Measurements from ENCODE around the gene LHX5.

Gene LHX5

GRCh38 chr12:113464852-113465719 is 6.6 kb downstream of the LHX5 start:
- no peak for DNase-seq

DNA sequence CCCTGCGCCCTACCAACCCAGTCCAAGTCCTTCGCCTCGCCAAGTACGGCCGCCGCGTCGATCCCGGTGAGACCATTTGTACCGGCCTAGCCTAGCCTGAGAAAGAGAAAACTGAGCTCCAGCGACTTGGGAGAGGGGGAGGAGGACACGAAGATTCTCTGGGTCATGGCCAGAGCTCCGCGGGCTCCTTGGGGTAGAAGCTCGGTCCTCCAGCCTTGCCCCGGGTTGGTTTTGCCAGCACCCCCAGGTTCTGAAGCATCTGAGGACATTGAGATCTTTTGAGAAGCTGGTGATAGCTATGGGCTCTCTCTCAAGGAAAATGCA is 7.3 kb downstream of the LHX5 start:
- DNase-seq: no peak

DNA sequence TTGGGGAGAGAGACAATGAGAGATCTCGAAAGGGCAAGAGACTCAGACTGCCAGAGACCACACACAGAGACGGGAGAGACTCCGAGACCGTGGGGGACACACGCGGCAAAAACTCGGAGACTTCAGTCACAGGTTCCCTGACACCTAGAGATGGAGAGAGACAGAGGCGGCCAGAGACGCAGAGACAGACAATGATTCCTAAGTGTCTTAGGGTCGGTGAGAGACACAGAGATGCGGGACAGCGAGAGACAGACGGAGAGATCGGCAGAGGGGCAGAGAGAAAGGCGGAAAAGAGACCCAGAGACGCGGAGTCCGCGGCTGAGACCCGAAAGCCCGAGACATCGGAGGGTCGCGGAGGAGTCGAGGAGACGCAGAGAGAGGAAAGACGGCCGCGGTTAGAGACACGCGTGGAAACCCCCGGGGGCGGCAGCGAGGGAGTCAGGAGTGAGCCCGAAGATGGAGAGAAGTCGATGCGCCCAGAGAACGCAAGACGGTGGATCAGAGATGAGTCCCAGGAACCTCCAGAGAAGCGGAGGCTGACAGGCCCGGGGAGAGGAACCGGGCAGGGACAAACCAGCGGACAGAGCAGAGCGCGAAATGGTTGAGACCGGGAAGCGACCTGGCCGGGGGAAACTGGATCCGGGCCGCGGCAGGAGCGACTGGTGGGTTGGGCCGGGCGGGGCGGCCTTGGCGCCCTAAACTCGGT is 7.8 kb downstream of the LHX5 start:
- DNase-seq: no peak

GRCh38 chr12:113462998-113463745 is 8.5 kb downstream of the LHX5 start:
- no peak for DNase-seq

DNA sequence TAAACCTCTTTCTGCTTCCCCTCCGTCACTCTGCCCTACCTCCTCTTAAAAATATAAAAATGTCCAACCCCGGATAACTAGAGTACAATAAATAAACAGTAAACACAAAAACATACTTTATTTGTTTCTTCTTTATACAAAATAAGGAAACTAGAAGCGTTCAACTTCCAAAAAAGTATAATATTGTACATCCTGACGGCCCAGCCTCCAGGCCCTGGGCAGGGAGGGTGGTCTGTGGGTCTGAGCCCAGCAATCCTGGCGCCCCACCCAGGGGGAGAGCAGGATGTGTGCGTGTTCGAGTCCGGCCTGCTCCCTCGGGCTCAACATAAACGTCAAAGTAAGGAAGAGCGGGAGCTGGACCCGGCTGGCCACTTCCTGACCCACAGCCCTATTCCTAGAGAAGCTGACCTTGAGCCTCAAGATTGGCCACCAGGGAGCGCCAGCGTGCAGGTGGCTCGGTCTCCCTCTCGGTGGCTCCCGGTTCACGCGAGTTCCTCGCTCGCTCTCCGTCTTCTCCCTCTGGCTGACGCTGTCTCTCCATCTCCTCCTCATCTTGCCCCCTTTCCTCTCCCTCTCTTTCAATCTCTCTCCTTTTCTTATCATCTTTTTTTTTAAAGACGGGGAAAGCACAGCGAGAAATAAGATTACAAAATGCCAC is 9.4 kb downstream of the LHX5 start:
- DNase-seq: peak; percentile 86

- DNase-seq: no peak
Observed at GRCh38 chr12:113461666-113462065, 10.0 kb downstream of the LHX5 start.

DNA sequence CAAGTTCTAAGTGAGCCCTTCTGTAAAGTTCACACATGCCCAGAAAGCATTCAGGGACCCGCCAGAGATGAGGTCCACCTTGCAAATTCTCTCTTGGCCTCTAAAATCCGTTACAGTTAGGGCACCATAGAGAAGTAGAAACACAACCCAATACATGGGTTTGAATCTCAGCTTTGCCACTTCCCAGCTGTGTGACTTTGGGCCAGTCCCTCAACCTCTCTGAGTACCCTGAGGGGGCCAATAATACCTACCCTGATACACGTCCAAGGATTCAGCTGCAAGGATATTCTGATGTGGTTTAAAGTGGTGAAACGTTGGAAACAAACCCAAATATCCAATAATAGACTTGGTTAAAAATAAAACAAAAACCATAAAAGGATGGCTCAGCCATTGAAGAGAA is 11.7 kb downstream of the LHX5 start:
- DNase-seq: no peak

DNA sequence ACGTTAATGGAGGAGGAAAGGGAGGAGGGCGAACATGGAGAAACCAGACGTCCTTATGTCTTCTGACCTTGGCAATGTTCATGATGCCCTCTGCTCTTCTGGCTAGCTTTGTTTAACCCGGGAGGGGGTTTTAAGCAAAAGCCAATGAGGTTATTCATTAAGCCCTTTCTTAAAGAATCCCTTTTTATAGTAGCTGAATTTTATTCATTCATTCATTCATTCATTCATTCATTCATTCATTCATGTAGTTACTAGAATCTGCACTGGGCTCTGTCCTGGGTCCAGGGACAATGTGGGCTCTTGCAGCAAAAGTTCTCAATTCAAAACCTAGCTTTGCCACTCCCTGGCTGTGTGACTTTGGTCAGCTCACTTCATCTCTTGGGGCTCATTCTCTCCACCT is 14.0 kb downstream of the LHX5 start:
- no peak for DNase-seq

- no peak for DNase-seq
Observed at GRCh38 chr12:113457185-113457584, 14.5 kb downstream of the LHX5 start.

DNA sequence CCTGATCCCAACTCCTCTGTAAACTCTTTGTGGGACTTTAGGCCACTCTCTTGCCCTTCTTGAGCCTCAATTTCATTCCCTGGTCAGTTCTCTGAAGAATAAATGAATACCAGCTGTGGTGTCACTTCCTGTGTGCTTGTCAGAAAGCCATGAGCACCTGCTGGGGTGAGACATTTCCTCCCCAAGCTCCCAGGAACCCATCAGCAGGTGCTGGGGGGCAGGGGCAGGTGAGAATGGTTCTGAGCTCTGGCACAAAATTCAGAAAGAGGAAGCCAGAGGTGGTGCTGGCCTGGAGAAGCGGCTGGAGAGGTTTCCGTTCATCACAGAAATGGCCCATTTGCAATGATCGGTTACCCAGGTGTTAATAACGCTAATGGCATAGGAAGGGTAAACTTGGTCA is 14.9 kb downstream of the LHX5 start:
- no peak for DNase-seq

DNA sequence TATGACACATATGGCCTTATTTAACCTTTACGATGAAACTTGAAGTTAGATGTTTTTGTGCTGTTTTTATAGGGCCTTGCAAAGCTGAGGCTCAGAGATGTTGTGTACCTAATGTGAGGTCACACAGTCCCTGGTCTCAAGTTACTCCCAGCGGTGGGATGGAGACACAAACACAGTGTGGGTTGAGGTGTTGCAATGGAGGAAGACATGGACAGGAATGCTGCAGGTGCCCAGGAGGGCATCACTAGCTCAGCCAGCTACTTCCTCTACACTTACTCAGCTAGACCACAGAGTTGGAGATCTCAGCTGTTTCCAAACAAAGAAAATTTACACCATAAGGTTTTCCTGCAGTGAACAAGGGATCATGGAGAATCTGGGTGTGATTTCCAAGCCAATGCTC is 15.5 kb downstream of the LHX5 start:
- no peak for DNase-seq

DNA sequence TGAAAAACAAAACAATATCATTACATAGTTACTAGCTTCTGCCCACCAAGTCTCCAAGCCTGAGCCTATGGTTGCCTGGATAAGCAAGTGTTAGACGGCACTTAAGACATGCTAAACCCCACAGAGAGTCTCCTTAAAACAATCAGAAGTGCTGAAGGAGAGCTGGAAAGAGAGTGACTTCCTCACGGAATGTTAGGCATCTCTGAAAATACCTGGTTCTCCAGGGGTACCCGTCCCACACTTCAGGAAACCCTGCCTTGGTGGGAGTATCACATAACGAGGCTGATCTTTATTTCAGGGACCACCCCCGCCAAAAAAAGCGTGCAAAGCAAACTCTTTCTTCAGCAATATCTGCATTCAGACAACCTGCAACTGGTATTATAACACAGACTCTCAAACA is 18.3 kb downstream of the LHX5 start:
- DNase-seq: no peak

DNA sequence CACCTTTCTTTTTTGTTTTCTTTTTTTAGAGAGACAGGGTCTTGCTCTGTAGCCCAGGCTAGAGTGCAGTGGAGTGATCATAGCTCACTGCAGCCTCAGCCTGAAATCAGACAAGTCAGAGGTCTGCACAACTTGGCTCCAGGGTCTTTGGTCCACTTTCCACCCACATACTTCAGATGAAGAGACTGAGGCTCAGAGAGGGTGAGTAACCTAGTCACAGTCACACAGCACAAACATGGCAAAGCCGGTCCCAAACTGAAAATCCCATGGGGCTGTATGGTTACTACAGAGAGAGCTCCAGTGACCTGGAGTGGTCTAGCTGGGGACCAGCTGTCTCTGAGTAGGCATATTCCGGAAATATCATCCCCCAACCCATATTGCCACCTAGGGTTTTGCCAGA is 19.2 kb downstream of the LHX5 start:
- DNase-seq: no peak

DNA sequence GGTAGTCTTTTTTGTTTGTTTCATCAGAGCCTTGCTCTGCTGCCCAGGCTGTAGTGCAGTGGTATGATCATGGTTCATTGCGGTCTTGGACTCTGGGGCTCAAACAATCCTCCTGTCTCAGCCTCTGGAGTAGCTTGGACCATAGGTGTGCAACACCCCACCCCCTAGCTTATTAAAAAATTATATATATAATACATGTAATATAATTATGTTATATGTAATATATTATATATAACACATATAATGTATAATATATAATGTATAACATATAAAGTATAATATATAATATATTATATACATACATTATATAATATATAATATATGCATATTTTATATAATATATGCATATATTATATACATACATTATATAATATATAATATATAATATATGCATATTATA is 21.8 kb downstream of the LHX5 start:
- DNase-seq: no peak

DNA sequence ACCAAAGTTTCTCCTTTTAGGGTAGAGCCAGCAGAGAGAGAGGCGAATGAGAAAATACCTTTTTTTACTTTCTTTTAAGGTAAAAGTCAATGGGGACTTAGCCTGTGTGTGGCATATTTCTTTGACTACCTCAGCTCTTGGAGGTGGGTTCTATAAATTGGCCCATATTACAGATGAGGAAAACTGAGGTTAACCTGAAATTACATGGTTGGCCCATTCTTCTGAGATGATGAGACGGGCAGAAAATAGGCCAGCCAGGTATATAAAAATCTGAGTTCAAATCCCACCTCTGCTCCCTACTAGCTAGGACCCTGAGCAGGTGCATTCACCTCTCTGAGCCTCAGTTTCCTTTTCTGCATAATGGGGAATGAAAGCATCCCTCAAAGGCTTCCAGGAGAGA is 22.4 kb downstream of the LHX5 start:
- no peak for DNase-seq

DNA sequence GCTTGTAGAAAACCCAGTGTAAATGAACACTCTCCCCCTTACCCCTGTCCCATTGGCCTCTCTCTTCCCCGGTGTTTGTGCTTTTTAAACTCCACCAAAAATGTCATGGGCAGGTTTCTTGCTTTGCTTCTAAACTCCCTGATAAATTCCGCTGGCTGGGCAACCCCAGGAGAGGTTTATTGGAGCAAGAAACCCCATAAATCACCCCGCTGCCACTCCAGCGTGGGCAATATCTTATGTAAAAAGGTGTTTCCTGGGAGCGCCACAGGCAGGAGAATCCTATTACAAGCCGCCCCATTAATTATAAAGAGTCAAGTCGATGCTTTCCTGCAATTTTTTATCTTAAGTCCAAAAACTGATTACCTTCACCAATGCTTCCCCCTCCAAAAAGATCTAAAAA is 22.8 kb downstream of the LHX5 start:
- DNase-seq: no peak

GRCh38 chr12:113445544-113446171 is 26.0 kb downstream of the LHX5 start:
- DNase-seq: no peak

DNA sequence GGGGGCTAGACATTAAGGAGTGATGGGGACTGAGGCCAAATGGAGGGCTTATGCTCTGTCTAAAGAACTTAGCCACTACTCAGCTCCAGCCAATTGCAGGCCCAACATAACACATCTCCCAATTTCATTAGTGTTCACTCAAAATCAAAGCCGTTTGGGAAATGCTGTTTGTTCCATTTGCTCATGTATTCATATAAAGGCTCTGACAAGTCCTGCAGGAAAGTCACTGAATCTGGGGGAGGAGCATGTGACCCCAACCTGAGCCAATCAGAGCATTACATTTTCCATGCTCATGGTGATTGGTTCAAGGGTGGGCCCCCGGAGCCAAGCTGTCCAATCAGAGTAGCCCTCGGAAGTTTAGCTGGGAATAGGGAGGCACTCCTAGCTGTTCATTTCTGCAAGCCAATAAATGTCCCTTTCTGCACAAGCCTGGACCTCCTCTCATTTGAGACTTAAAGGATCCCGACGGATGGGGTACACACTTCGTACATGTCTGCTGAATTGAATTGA is 28.6 kb downstream of the LHX5 start:
- DNase-seq: no peak

GRCh38 chr12:113440947-113441782 is 30.5 kb downstream of the LHX5 start:
- no peak for DNase-seq

DNA sequence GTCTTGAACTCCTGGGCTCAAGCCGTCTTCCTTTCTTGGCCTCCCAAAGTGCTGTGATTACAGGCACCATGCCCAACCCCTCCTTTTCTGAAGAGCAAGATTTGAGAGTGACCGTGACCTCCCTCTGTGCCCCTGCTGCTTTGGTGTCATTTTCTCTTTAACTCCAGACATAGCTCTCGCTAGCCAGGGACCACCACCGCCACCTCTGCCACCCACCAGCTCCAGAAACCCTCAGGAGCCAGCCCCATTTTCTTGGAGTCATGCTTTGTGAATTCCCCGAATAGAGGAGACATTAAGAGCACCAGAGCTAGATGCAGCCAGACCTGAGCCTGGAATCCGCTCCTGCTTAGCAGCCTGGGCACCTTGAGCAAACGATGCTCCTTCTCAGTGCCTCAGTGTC is 31.3 kb downstream of the LHX5 start:
- no peak for DNase-seq

DNA sequence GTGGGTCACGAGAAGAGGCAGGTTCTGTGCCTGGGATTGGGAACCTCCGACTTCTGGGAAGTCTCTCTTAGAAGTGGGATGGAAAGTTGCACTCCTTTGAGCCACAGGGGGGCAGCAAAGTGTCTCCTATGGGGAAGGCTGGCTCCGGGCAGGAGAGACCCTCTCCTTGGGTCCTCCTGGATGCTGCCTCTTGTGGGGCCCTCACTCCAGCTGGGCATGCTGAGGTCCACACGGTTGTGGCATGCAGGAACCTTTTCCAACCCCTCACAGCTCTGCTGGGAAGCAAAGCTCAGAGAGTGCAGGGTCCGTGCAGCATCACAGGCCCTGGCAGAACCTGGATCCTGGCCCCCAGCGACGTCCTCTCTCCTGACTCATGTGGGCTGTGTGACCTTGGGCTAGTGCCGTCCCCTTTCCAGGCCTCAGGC is 32.1 kb downstream of the LHX5 start:
- no peak for DNase-seq

DNA sequence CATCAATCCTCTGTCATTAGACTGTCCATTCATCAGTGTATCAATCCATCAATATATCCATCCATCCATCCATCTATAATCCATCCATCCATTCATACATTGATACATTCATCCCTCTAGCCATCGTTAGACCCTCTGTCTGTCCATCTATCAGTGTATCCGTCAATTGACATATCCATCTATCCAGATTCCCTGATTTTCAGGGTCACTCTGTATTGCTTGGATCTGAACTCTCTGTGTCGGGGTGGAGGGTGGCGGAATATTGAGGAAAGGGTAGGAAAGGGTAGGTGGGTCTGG is 32.4 kb downstream of the LHX5 start:
- DNase-seq: no peak

All from activated effector memory CD4-positive, alpha-beta T cell treated with anti-CD3 and anti-CD28 coated beads, Interleukin-2, amount 50 U/mL, for 16 hours (primary cell).